ENCODE data around the gene CCDC171.
A peak's percentile ranks its signal among the peaks of the same experiment; 100 is the strongest.

The CCDC171 gene

DNA sequence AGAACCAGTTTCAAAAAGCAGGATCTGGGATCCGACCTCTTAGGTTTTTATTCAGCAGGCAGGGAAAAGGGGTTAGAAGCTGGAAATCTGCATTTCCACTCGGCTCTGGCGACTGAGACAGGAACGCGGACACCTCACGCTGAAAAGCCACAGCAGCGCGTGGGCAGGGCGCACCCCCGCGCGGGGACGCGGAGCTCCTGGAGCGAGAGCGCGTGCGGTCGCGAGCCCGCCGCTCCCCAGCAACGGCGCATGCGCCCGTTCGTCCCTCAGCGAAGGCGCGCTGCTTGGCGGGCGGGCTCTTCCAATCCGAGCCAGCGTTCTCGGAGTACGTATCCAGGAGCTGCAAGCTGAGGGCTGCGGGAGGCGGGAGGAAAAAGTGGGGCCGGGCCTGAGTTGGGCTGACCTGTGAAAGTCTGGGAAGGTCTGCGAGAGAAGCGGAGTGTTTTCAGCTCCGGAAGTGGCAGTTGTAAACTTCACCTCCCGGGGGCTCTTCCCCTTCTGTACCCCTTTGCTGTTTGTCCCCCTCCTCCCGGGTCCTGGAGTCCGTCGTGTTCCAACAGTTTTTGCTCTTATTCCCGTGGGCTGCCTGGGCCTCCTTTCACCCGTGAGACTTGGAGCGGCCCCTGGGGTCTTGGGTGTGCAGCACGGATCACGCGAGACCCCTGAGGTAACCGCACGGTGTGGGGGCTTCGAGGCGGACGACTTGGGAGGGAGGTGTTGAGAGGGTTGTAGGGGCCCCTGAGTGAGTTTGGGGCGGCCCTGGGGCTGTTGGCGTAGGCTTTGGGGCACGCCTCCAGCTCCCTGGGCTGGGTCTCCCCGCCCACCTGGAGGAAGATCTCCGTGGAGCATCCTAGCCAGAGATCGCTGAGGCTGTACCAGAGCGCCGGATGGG lies at the start of gene CCDC171:
CCDC171 (plus strand) TSS at position 408 of the 892 bp plus-strand sequence. CDS start 11,046 bp downstream, outside the sequence.
- Histone ChIP-seq H3K4me1 (ENCODE audit: control insufficient read depth in 5 of 5, insufficient read depth in 5 of 5, low read length in 5 of 5) (peaks cover 0 to 19% (median 17%) of the 10 kb centered on the region in 5 donors), H3K9me3 (ENCODE audit: control insufficient read depth in 5 of 5, low read length in 5 of 5) (no peaks in the 10 kb centered on the region), H3K27me3 (ENCODE audit: control insufficient read depth in 5 of 5, insufficient read depth in 4 of 5, low read length in 5 of 5) (no peaks in the 10 kb centered on the region), H3K9ac (ENCODE audit: low read length in 5 of 5) (peak within 1 kb of the TSS; percentile 64 to 89 (median 81)), H3K27ac (ENCODE audit: low read depth, low read length) (peak within 1 kb of the TSS; percentile 77), H3K36me3 (ENCODE audit: control insufficient read depth in 5 of 5, insufficient read depth in 5 of 5, low read length in 5 of 5) (no peaks in the 10 kb centered on the region), H3K4me3 (ENCODE audit: low read depth in 1 of 5, low read length in 5 of 5) (peak within 1 kb of the TSS; percentile 69 to 99 (median 92))

GRCh38 chr9:15505921-15506320 lies 46.9 kb upstream of the CCDC171 start:
- no peak overlapping the region for H3K27ac ChIP-seq (ENCODE audit: low read depth, low read length)
- no peak overlapping the region for H3K4me3 ChIP-seq (ENCODE audit: low read depth in 1 of 5, low read length in 5 of 5)
- H3K9me3 ChIP-seq (ENCODE audit: control insufficient read depth in 5 of 5, low read length in 5 of 5) = no peaks in the 10 kb centered on the region
- H3K36me3 ChIP-seq (ENCODE audit: control insufficient read depth in 5 of 5, insufficient read depth in 5 of 5, low read length in 5 of 5) = peaks cover 6 to 34% (median 16%) of the 10 kb centered on the region in 5 donors
- peaks cover 0 to 16% (median 9%) of the 10 kb centered on the region in 5 donors for H3K4me1 ChIP-seq (ENCODE audit: control insufficient read depth in 5 of 5, insufficient read depth in 5 of 5, low read length in 5 of 5)
- no peak overlapping the region for H3K9ac ChIP-seq (ENCODE audit: low read length in 5 of 5)
- no peaks in the 10 kb centered on the region for H3K27me3 ChIP-seq (ENCODE audit: control insufficient read depth in 5 of 5, insufficient read depth in 4 of 5, low read length in 5 of 5)

- Histone ChIP-seq H3K36me3 (ENCODE audit: control insufficient read depth in 5 of 5, insufficient read depth in 5 of 5, low read length in 5 of 5) (peaks cover 2 to 15% (median 10%) of the 10 kb centered on the region in 5 donors), H3K27me3 (ENCODE audit: control insufficient read depth in 5 of 5, insufficient read depth in 4 of 5, low read length in 5 of 5) (no peaks in the 10 kb centered on the region), H3K4me1 (ENCODE audit: control insufficient read depth in 5 of 5, insufficient read depth in 5 of 5, low read length in 5 of 5) (peaks cover 0 to 24% (median 14%) of the 10 kb centered on the region in 5 donors), H3K9ac (ENCODE audit: low read length in 5 of 5) (peak overlapping the region; percentile 44 to 87 (median 76)), H3K4me3 (ENCODE audit: low read depth in 1 of 5, low read length in 5 of 5) (peak overlapping the region; percentile 61 to 97 (median 88)), H3K9me3 (ENCODE audit: control insufficient read depth in 5 of 5, low read length in 5 of 5) (no peaks in the 10 kb centered on the region), H3K27ac (ENCODE audit: low read depth, low read length) (peak overlapping the region; percentile 78)
These were observed 42.7 kb upstream of the CCDC171 start for GRCh38 chr9:15509931-15510788.

GRCh38 chr9:15510789-15511575 lies 41.9 kb upstream of the CCDC171 start, which contains the start of gene PSIP1:
Gene PSIP1 (minus strand): TSS chr9:15510970. CDS start chr9:15510188, 782 bp downstream.
- Histone ChIP-seq H3K36me3 (ENCODE audit: control insufficient read depth in 5 of 5, insufficient read depth in 5 of 5, low read length in 5 of 5) (peaks cover 2 to 9% (median 5%) of the 10 kb centered on the region in 5 donors), H3K9me3 (ENCODE audit: control insufficient read depth in 5 of 5, low read length in 5 of 5) (no peaks in the 10 kb centered on the region), H3K4me3 (ENCODE audit: low read depth in 1 of 5, low read length in 5 of 5) (peak within 1 kb of the TSS; percentile 78 to 97 (median 88)), H3K27me3 (ENCODE audit: control insufficient read depth in 5 of 5, insufficient read depth in 4 of 5, low read length in 5 of 5) (no peaks in the 10 kb centered on the region), H3K27ac (ENCODE audit: low read depth, low read length) (peak within 1 kb of the TSS; percentile 78), H3K9ac (ENCODE audit: low read length in 5 of 5) (peak within 1 kb of the TSS; percentile 44 to 87 (median 76)), H3K4me1 (ENCODE audit: control insufficient read depth in 5 of 5, insufficient read depth in 5 of 5, low read length in 5 of 5) (peaks cover 0 to 24% (median 14%) of the 10 kb centered on the region in 5 donors)

DNA sequence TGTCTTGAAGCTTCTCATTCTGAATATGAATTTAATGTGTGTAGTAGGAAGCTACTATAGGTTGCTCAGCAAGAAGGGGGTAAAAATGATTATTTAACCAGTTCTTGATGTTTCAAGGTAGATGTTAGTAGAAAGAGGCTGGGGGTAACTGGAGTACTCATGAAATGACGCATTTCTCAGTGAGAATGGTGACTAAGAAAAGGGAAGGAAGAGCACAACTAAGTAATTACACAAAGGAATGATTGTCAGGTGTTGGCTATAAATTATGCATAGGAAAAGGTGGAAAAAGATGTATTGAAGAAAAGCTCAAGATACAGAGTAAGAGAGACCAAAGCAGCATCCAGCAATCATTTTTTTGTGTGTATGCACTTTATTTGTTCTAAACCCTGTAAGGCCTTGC lies 40.6 kb upstream of the CCDC171 start:
- H3K27ac ChIP-seq (ENCODE audit: low read depth, low read length) = no peak overlapping the region
- no peak overlapping the region for H3K9ac ChIP-seq (ENCODE audit: low read length in 5 of 5)
- H3K4me3 ChIP-seq (ENCODE audit: low read depth in 1 of 5, low read length in 5 of 5) = no peak overlapping the region
- peaks cover 0 to under 1% (median 0%) of the 10 kb centered on the region in 5 donors for H3K36me3 ChIP-seq (ENCODE audit: control insufficient read depth in 5 of 5, insufficient read depth in 5 of 5, low read length in 5 of 5)
- H3K4me1 ChIP-seq (ENCODE audit: control insufficient read depth in 5 of 5, insufficient read depth in 5 of 5, low read length in 5 of 5) = peaks cover 0 to 24% (median 14%) of the 10 kb centered on the region in 5 donors
- H3K9me3 ChIP-seq (ENCODE audit: control insufficient read depth in 5 of 5, low read length in 5 of 5) = no peaks in the 10 kb centered on the region
- no peaks in the 10 kb centered on the region for H3K27me3 ChIP-seq (ENCODE audit: control insufficient read depth in 5 of 5, insufficient read depth in 4 of 5, low read length in 5 of 5)

DNA sequence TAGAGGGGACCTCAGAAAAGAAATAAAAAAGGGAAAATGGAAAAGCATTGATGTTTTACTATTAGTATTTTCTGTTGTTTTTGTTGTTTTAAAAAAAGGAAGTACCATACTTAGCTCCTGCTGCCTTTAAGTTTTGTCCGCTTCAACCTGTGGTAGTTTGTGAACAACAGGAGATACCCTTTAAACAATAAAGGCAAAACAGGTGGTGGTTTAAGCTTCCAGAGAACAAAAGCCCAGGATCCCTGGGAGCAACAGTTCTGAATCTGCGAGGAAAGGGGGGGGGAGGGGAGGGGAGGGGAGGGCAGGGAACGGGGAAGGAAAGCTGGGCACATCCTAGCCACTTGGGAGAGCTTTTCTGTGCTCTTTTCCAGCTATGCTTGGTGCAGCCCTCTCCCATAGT lies 40.0 kb upstream of the CCDC171 start:
- peaks cover 0 to 24% (median 14%) of the 10 kb centered on the region in 5 donors for H3K4me1 ChIP-seq (ENCODE audit: control insufficient read depth in 5 of 5, insufficient read depth in 5 of 5, low read length in 5 of 5)
- H3K27ac ChIP-seq (ENCODE audit: low read depth, low read length) = no peak overlapping the region
- H3K27me3 ChIP-seq (ENCODE audit: control insufficient read depth in 5 of 5, insufficient read depth in 4 of 5, low read length in 5 of 5) = no peaks in the 10 kb centered on the region
- no peak overlapping the region for H3K9ac ChIP-seq (ENCODE audit: low read length in 5 of 5)
- no peaks in the 10 kb centered on the region for H3K9me3 ChIP-seq (ENCODE audit: control insufficient read depth in 5 of 5, low read length in 5 of 5)
- no peak overlapping the region for H3K4me3 ChIP-seq (ENCODE audit: low read depth in 1 of 5, low read length in 5 of 5)
- H3K36me3 ChIP-seq (ENCODE audit: control insufficient read depth in 5 of 5, insufficient read depth in 5 of 5, low read length in 5 of 5) = no peaks in the 10 kb centered on the region

GRCh38 chr9:15513335-15513734 lies 39.5 kb upstream of the CCDC171 start:
- Histone ChIP-seq H3K27ac (ENCODE audit: low read depth, low read length) (no peak overlapping the region), H3K9me3 (ENCODE audit: control insufficient read depth in 5 of 5, low read length in 5 of 5) (no peaks in the 10 kb centered on the region), H3K9ac (ENCODE audit: low read length in 5 of 5) (no peak overlapping the region), H3K4me3 (ENCODE audit: low read depth in 1 of 5, low read length in 5 of 5) (no peak overlapping the region), H3K4me1 (ENCODE audit: control insufficient read depth in 5 of 5, insufficient read depth in 5 of 5, low read length in 5 of 5) (peaks cover 0 to 24% (median 14%) of the 10 kb centered on the region in 5 donors), H3K27me3 (ENCODE audit: control insufficient read depth in 5 of 5, insufficient read depth in 4 of 5, low read length in 5 of 5) (no peaks in the 10 kb centered on the region), H3K36me3 (ENCODE audit: control insufficient read depth in 5 of 5, insufficient read depth in 5 of 5, low read length in 5 of 5) (no peaks in the 10 kb centered on the region)

GRCh38 chr9:15519831-15520230 lies 33.0 kb upstream of the CCDC171 start:
- H3K9ac ChIP-seq (ENCODE audit: low read length in 5 of 5) = no peak overlapping the region

DNA sequence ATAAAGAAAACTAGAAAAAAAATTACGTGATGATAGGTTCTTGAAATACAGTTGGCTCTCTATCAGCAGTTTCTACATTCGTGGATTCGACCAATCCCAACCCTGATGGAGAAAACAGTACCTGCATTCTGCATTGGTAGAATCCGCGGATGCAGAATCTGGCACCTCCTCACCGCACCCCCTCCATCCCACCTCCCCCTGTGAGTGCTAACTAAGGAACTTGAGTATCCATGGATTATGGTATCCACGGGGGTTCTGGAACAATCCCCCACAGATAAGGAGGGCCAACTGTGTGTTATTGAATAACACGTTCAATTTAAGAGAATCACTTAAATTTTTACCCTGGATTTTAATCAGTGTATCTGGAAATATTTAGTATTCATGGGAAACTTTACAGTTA lies 31.6 kb upstream of the CCDC171 start:
- H3K36me3 ChIP-seq (ENCODE audit: control insufficient read depth in 5 of 5, insufficient read depth in 5 of 5, low read length in 5 of 5) = no peaks in the 10 kb centered on the region
- no peak overlapping the region for H3K27ac ChIP-seq (ENCODE audit: low read depth, low read length)
- H3K4me3 ChIP-seq (ENCODE audit: low read depth in 1 of 5, low read length in 5 of 5) = no peak overlapping the region
- H3K27me3 ChIP-seq (ENCODE audit: control insufficient read depth in 5 of 5, insufficient read depth in 4 of 5, low read length in 5 of 5) = no peaks in the 10 kb centered on the region
- H3K9ac ChIP-seq (ENCODE audit: low read length in 5 of 5) = no peak overlapping the region
- no peaks in the 10 kb centered on the region for H3K4me1 ChIP-seq (ENCODE audit: control insufficient read depth in 5 of 5, insufficient read depth in 5 of 5, low read length in 5 of 5)
- no peaks in the 10 kb centered on the region for H3K9me3 ChIP-seq (ENCODE audit: control insufficient read depth in 5 of 5, low read length in 5 of 5)

More at GRCh38 chr9:15519831-15520230, 33.0 kb upstream of the CCDC171 start:
- Histone ChIP-seq H3K4me3 (ENCODE audit: low read depth in 1 of 5, low read length in 5 of 5) (no peak overlapping the region), H3K36me3 (ENCODE audit: control insufficient read depth in 5 of 5, insufficient read depth in 5 of 5, low read length in 5 of 5) (no peaks in the 10 kb centered on the region), H3K27ac (ENCODE audit: low read depth, low read length) (no peak overlapping the region), H3K4me1 (ENCODE audit: control insufficient read depth in 5 of 5, insufficient read depth in 5 of 5, low read length in 5 of 5) (no peaks in the 10 kb centered on the region), H3K9me3 (ENCODE audit: control insufficient read depth in 5 of 5, low read length in 5 of 5) (no peaks in the 10 kb centered on the region), H3K27me3 (ENCODE audit: control insufficient read depth in 5 of 5, insufficient read depth in 4 of 5, low read length in 5 of 5) (no peaks in the 10 kb centered on the region)

Measured in subcutaneous abdominal adipose tissue (tissue), 5 donors.